Urothelium cell line (cell line): Measurements from ENCODE around the gene CUX1.
"Not testable (repeated sequence)": the region's sequence is repeated elsewhere in the genome, so short reads cannot be mapped to it uniquely, and the experiment has no call there.

Source experiments
- DNase-seq: peaks from one replicate; pipeline ENCODE4 v3.0.0; 2011; ENCODE audit warnings: low spot score, mixed read lengths
- FAIRE-seq: peaks from 2 replicates; lab custom pipeline; 2011; peaks lifted over from hg19 to GRCh38; lab: Jason Lieb, UNC

The CUX1 gene

GRCh38 chr7:101848208-101848951 lies 31.0 kb downstream of the CUX1 start:
- FAIRE-seq (peak; percentile 23), DNase-seq (peak; percentile 40)

GRCh38 chr7:101849314-101849713 lies 31.9 kb downstream of the CUX1 start:
- FAIRE-seq, DNase-seq: not testable (repeated sequence)

DNA sequence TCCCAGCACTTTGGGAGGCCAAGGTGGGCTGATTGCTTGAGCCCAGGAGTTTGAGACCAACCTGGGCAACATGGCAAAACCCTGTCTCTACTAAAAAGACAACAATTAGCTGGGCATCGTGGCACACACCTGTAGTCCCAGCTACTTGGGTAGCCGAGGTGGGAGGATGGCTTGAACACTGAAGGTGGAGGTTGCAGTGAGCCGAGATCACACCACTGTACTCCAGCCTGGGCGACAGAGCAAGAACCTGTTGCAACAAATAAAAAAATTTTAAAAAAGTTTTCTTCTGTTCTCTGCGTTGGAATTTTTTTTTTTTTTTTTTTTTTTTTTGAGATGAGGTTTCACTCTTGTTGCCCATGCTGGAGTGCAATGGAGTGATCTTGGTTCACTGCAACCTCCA lies 34.9 kb downstream of the CUX1 start:
- FAIRE-seq, DNase-seq: not testable (repeated sequence)

GRCh38 chr7:101853684-101854083 lies 36.3 kb downstream of the CUX1 start:
- no peak for DNase-seq
- no peak for FAIRE-seq

- DNase-seq = no peak
- no peak for FAIRE-seq
These were observed 36.8 kb downstream of the CUX1 start for GRCh38 chr7:101854084-101854865.

DNA sequence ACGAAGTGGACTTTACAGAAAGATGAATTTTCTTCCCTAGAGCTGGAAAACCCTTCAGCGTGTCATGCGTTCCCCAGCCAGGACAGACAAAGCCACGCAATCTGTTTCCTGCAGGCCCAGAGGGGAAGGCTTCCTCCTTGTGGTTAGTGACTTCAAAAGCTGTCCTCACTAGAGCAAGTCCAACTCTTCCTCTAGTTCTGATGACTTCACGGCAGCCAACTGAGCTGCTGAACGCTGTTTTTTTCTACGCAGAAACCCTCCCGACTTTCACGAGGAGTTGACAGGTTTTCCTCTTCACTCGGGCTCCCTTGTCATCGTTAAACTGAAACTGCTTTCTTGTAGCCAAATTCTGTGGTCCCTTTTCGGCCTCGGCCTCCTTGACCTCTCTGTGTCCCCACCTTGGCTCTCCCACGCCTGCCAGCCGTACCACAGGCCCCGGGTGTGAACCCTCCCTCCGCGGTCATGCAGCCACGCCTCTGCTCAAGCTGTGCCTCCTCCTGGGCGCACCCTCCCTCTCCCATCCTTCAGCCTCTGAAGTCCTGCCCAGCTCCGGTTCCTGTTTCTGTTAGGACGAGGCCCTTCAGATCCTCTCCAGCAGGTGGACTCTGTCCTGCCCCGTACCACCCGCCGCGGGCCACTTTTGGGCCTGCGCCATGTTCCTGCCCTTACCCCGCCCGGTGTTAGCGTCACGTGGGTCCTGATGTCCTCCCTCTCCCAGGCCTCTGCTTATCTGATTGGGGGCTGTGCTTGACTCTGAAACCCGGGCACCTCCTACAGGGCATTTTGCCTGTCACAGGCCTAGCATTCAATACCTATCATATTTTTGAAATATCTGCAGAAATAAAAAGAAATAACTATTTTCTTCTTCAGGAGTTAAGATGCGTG lies 39.3 kb downstream of the CUX1 start:
- DNase-seq (peak; percentile 98), FAIRE-seq (peak; percentile 91)

DNA sequence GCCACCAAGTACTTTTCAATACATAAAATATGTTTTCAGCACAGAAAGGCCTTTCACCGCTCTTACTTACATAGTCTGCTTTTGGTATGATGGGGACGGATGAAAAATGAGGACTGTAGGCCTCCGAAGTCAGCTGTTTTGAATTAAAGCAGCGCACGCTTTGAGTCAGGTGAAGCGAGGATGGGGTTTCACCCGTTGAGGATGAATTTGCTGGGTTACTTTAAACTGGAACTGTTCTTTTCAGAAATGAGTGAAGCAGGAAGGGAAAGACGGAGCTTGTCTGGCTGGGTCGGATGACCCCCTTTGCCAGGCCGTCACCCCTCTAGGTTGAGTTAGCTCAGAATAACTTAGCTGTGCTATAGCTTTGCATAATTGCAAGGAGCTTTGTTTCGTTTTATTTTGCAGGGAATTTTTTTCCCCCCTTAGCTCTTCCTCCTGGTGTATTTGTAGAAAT lies 40.0 kb downstream of the CUX1 start:
- DNase-seq (no peak), FAIRE-seq (no peak)

DNA sequence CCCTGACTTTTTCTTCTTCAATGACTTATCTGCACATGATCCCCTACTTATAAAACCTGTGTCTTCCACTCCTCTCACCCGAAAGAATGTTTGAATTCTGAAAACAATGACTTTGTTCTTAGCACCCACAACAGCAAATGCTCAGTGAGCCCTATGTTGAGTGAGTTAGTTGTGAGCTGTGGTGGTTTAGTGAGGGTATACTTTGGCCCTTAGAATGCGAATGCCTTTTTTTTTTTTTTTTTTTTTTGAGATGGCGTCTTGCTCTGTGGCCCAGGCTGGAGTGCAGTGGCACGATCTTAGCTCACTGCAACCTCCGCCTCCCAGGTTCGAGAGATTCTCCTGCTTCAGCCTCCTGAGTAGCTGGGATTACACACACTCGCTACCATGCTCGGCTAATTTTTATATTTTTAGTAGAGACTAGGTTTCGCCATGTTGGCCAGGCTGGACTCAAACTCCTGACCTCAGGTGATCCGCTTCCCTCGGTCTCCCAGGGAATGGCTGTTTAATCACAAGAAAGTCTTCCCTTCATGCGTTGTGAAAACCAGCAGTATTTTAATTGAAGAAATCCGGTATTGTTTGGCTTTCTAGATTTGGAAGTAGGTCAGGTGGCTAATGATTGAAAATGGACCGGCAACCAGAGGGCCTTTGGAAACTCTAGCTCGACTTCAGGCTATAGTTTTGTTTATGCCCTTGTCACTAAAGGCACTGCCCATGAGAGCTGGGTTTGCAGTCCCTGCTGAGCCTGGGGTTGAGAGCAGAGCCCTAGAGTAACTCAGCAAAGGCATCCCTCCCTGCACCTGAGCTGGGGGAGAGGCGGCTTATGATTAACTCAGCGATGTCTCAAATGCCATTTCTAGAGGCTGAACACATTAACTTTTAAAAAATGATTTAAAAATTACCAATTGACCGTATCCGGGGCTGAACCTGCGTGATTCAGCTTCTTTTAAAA lies 41.3 kb downstream of the CUX1 start:
- no peak for DNase-seq
- FAIRE-seq = no peak

- DNase-seq (no peak), FAIRE-seq (no peak)
These were observed 42.1 kb downstream of the CUX1 start for GRCh38 chr7:101859411-101860106.

DNA sequence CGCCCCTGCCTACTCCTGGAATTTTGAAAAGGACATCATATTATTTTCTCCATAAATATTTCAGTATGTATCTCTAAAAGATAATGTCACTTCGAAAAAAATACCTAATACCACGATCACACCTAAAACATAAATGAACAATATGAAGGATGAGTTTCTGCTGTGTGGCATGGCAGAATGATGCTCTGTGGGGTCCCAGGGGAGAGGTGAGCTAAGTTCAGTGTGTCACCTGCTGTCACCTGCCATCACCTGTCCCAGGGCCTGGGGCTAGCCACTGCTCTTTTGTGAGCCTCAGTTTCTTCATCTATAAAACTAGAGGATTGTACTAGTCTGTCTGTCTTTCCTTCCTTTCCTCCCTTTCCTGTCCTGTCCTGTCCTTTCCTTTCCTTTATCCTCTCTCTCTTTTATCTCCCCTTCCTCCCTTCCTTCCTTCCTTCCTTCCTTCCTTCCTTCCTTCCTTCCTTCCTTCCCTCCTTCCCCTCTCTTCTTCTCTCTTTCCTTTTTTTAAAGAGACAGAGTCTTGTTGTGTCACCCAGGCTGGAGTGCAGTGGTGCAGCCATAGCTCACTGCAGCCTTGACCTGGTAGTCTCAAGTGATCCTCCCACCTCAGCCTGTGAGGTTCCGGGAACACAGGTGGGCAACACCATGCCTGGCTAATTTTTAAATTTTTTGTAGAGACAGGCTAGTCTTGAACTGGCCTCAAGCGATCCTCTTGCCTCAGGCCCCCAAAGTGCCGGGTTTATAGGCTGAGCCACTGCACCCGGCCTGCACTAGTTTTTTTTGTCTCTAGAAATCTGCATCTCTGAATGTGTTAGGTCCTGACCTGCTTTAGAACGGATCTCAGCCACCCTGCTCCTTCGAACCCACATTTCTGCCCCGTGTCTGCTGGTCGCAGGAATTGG lies 43.1 kb downstream of the CUX1 start:
- DNase-seq (no peak), FAIRE-seq (no peak)

GRCh38 chr7:101861218-101861775 lies 43.9 kb downstream of the CUX1 start:
- DNase-seq (no peak), FAIRE-seq (no peak)

- FAIRE-seq = no peak
- no peak for DNase-seq
These were observed 45.1 kb downstream of the CUX1 start for GRCh38 chr7:101862280-101863220.

DNA sequence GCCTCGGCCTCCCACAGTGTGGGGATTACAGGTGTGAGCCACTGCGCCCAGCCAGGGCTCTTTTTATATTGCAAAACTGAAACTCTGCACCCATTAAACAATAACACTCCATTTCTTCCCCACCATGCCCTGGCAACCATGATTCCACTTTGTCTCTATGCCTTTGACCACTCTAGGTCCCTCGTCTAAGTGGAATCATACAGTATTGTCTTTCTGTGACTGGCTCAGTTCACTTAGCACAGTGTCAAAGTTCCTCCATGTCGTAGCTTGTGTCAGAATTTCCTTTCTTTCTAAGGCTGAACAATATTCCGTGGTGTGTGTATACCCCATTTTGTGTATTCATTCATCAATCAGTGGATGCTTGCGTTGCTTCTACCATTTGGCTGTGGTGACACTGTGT lies 46.2 kb downstream of the CUX1 start:
- no peak for DNase-seq

DNA sequence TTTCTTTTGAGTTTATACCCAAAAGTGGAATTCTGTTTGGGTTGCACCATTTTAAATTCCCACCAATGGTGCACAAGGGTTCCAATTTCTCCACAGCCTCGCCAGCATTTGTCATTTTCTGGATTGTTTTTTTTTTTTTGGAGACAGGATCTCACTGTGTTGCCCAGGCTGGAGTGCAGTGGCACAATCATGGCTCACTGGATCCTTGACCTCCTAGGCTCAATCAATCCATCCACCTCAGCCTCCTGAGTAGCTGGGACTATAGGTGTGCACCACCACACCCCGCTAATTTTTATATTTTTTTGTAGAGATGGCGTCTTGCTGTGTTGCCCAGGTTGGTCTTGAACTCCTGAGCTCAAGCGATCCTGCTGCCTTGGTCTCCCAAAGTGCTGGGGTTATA lies 46.6 kb downstream of the CUX1 start:
- DNase-seq = no peak
- no peak for FAIRE-seq

More for the DNA sequence above, 46.2 kb downstream of the CUX1 start:
- FAIRE-seq = no peak

DNA sequence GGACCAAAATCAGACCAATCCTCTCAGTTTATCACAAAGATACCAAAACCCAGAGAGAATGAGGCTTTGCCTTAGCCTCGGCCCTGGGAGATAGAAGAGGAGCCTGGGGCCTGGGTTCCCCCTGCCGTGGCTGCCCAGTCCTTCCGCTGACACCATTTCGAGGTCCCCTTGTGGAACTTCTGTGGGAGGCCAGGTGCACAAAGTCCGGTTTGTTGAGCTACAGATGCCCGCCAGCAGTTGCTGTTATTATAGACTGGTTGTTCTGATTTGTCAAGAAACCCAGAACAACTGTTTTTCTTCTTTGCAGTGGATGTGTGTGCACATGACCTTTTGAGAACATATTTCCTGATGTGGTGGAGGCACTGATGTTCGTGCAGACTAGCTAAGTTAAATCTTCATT lies 47.6 kb downstream of the CUX1 start:
- no peak for FAIRE-seq
- no peak for DNase-seq

GRCh38 chr7:101865455-101865854 lies 48.0 kb downstream of the CUX1 start:
- FAIRE-seq = no peak
- no peak for DNase-seq

DNA sequence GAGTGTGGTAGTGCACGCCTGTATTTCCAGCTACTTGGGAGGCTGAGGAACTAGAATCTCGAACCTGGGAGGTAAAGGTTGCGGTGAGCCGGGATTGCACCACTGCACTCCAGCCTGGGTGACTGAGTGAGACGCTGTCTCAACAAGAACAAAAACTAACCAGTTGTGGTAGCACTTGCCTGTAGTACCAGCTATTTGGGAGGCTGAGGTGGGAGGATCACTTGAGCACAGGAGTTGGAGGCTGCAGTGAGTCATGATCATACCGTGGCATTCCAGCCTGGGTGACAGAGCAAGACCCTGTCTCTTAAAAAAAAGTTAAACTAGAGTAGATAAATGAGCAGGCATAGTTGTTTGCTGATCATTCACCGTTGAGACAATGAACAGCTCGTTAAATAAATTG lies 48.9 kb downstream of the CUX1 start:
- no peak for DNase-seq
- no peak for FAIRE-seq
